ENCODE data around the gene NR5A2.
"Not testable (repeated sequence)": the region's sequence is repeated elsewhere in the genome, so short reads cannot be mapped to it uniquely, and the experiment has no call there.

The NR5A2 gene

GRCh38 chr1:200182701-200183100 lies 155.2 kb downstream of the NR5A2 start:
- Histone ChIP-seq H3K4me3 (ENCODE audit: low read depth in 1 of 2, low read length in 1 of 2) (no peak overlapping the region), H3K4me1 (ENCODE audit: control insufficient read depth in 1 of 2, insufficient read depth in 1 of 2, low read depth in 1 of 2, low read length in 1 of 2) (peaks cover 32 to 36% of the 10 kb centered on the region in 2 experiments), H3K9me3 (no peaks in the 10 kb centered on the region), H3K36me3 (no peaks in the 10 kb centered on the region), H3K27me3 (no peaks in the 10 kb centered on the region), H3K27ac (peak overlapping the region; percentile 90)
- TF ChIP-seq CTCF (IDR thresholded peaks at IDR 0.05), result no peak

GRCh38 chr1:200183637-200184036 lies 156.1 kb downstream of the NR5A2 start:
- peak overlapping the region in 1 of 2 experiments; percentile 40 for H3K4me3 ChIP-seq (ENCODE audit: low read depth in 1 of 2, low read length in 1 of 2)
- H3K4me1 ChIP-seq (ENCODE audit: control insufficient read depth in 1 of 2, insufficient read depth in 1 of 2, low read depth in 1 of 2, low read length in 1 of 2), result peaks cover 32 to 36% of the 10 kb centered on the region in 2 experiments
- H3K9me3 ChIP-seq, result no peaks in the 10 kb centered on the region
- no peaks in the 10 kb centered on the region for H3K27me3 ChIP-seq
- peak overlapping the region; percentile 90 for H3K27ac ChIP-seq
- no peak for TF ChIP-seq CTCF (IDR thresholded peaks at IDR 0.05)
- no peaks in the 10 kb centered on the region for H3K36me3 ChIP-seq

GRCh38 chr1:200184196-200184595 lies 156.7 kb downstream of the NR5A2 start:
- peak overlapping the region; percentile 90 for H3K27ac ChIP-seq
- no peak for TF ChIP-seq CTCF (IDR thresholded peaks at IDR 0.05)

GRCh38 chr1:200185191-200185590 lies 157.7 kb downstream of the NR5A2 start:
- peaks cover 32 to 36% of the 10 kb centered on the region in 2 experiments for H3K4me1 ChIP-seq (ENCODE audit: control insufficient read depth in 1 of 2, insufficient read depth in 1 of 2, low read depth in 1 of 2, low read length in 1 of 2)
- peak overlapping the region; percentile 18 to 34 for H3K4me3 ChIP-seq (ENCODE audit: low read depth in 1 of 2, low read length in 1 of 2)
- H3K27me3 ChIP-seq, H3K9me3 ChIP-seq, H3K36me3 ChIP-seq: not testable (repeated sequence)
- peak overlapping the region; percentile 90 for H3K27ac ChIP-seq

More at GRCh38 chr1:200184196-200184595, 156.7 kb downstream of the NR5A2 start:
- no peaks in the 10 kb centered on the region for H3K9me3 ChIP-seq
- H3K4me3 ChIP-seq (ENCODE audit: low read depth in 1 of 2, low read length in 1 of 2), result peak overlapping the region; percentile 18 to 40
- no peaks in the 10 kb centered on the region for H3K27me3 ChIP-seq
- H3K4me1 ChIP-seq (ENCODE audit: control insufficient read depth in 1 of 2, insufficient read depth in 1 of 2, low read depth in 1 of 2, low read length in 1 of 2), result peaks cover 32 to 36% of the 10 kb centered on the region in 2 experiments
- H3K36me3 ChIP-seq, result no peaks in the 10 kb centered on the region

- not testable (repeated sequence) for H3K4me3 ChIP-seq (ENCODE audit: low read depth in 1 of 2, low read length in 1 of 2); H3K9me3 ChIP-seq; H3K27ac ChIP-seq; H3K36me3 ChIP-seq; H3K27me3 ChIP-seq
- peaks cover 32 to 36% of the 10 kb centered on the region in 2 experiments for H3K4me1 ChIP-seq (ENCODE audit: control insufficient read depth in 1 of 2, insufficient read depth in 1 of 2, low read depth in 1 of 2, low read length in 1 of 2)
Observed at GRCh38 chr1:200187332-200187731, 159.8 kb downstream of the NR5A2 start.

- H3K27me3 ChIP-seq, result no peaks in the 10 kb centered on the region
- H3K27ac ChIP-seq, result no peak overlapping the region
- no peaks in the 10 kb centered on the region for H3K9me3 ChIP-seq
- H3K36me3 ChIP-seq, result no peaks in the 10 kb centered on the region
- H3K4me1 ChIP-seq (ENCODE audit: control insufficient read depth in 1 of 2, insufficient read depth in 1 of 2, low read depth in 1 of 2, low read length in 1 of 2), result no peaks in the 10 kb centered on the region
- TF ChIP-seq CTCF (IDR thresholded peaks at IDR 0.05), result no peak
- H3K4me3 ChIP-seq (ENCODE audit: low read depth in 1 of 2, low read length in 1 of 2), result no peak overlapping the region
Observed at GRCh38 chr1:200191993-200192392, 164.5 kb downstream of the NR5A2 start.

- Histone ChIP-seq H3K4me3 (ENCODE audit: low read depth in 1 of 2, low read length in 1 of 2) (no peak overlapping the region), H3K36me3 (no peaks in the 10 kb centered on the region), H3K27me3 (no peaks in the 10 kb centered on the region), H3K4me1 (ENCODE audit: control insufficient read depth in 1 of 2, insufficient read depth in 1 of 2, low read depth in 1 of 2, low read length in 1 of 2) (no peaks in the 10 kb centered on the region), H3K9me3 (no peaks in the 10 kb centered on the region), H3K27ac (no peak overlapping the region)
- no peak for TF ChIP-seq CTCF (IDR thresholded peaks at IDR 0.05)
Observed at GRCh38 chr1:200194477-200194876, 167.0 kb downstream of the NR5A2 start.
